ES-I3 (cell line): ENCODE measurements around the gene CBARP.
A peak's percentile ranks its signal among the peaks of the same experiment; 100 is the strongest.

Source experiments
- H3K36me3 ChIP-seq: 2 replicates; pipeline ENCODE4 v1.6.1; 2013; ENCODE audit warnings: mild to moderate bottlenecking, low read length, control low read depth, moderate library complexity; ENCODE audit not compliant: insufficient read depth
- H3K4me1 ChIP-seq: 2 replicates; pipeline ENCODE4 v1.6.1; 2013; ENCODE audit warnings: mild to moderate bottlenecking, control low read depth, low read length; ENCODE audit not compliant: insufficient read depth
- H3K9ac ChIP-seq: 2 replicates; pipeline ENCODE4 v1.6.1; 2013; ENCODE audit warnings: low read depth, mild to moderate bottlenecking, low read length, moderate library complexity
- H3K9me3 ChIP-seq: 2 replicates; pipeline ENCODE4 v1.6.1; 2013; ENCODE audit warnings: mild to moderate bottlenecking, low read length, moderate library complexity; ENCODE audit not compliant: control insufficient read depth, insufficient read depth

The CBARP gene

GRCh38 chr19:1270854-1271527 is 33.2 kb upstream of the CBARP start:
- peaks cover 24% of the 10 kb centered on the region for H3K36me3 ChIP-seq
- peaks cover 5% of the 10 kb centered on the region for H3K4me1 ChIP-seq
- H3K9ac ChIP-seq: no peak overlapping the region
- H3K9me3 ChIP-seq: no peaks in the 10 kb centered on the region

DNA sequence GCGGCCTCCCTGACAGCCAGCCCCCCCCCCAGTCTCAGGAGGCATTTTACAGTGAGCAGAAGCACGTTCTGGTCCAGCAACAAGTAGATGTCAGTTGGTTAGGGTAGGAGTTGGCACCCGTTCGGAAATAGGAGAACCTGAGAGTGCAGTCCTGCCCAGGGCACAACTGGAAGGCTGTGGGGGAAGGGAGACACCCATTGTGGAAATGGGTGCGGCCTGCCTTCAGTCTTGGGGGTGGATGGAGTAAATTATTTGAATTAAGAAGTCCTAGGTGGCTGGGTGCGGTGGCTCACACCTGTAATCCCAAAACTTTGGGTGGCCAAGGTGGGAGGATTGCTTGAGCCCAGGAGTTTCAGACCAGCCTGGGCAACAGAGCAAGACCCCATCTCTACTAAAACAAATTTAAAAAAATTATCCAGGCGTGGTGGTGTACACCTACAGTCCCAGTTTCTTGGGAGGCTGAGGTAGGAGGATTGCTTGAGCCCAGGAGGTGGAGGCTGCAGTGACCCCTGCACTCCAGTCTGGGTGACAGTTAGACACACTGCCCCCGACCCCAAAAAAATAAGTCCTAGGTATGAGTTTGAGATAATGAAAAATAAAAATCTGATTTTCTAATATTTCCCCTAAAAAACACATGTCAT is 32.5 kb upstream of the CBARP start:
- H3K36me3 ChIP-seq: peaks cover 24% of the 10 kb centered on the region
- H3K9me3 ChIP-seq: no peaks in the 10 kb centered on the region
- peaks cover 5% of the 10 kb centered on the region for H3K4me1 ChIP-seq
- peak overlapping the region; percentile 100 for H3K9ac ChIP-seq

GRCh38 chr19:1269478-1270212 is 31.8 kb upstream of the CBARP start:
- Histone ChIP-seq H3K9me3 (no peaks in the 10 kb centered on the region), H3K4me1 (peaks cover 11% of the 10 kb centered on the region), H3K36me3 (peaks cover 24% of the 10 kb centered on the region)

GRCh38 chr19:1269065-1269477 is 31.3 kb upstream of the CBARP start, which contains the start of gene CIRBP:
Gene CIRBP (plus strand): TSS chr19:1269332. CDS start chr19:1270934, 1,602 bp downstream.
- peaks cover 24% of the 10 kb centered on the region for H3K36me3 ChIP-seq
- peaks cover 13% of the 10 kb centered on the region for H3K4me1 ChIP-seq
- no peaks in the 10 kb centered on the region for H3K9me3 ChIP-seq
- peak within 1 kb of the TSS; percentile 100 for H3K9ac ChIP-seq

More at GRCh38 chr19:1269478-1270212, 31.8 kb upstream of the CBARP start:
- peak overlapping the region; percentile 100 for H3K9ac ChIP-seq

DNA sequence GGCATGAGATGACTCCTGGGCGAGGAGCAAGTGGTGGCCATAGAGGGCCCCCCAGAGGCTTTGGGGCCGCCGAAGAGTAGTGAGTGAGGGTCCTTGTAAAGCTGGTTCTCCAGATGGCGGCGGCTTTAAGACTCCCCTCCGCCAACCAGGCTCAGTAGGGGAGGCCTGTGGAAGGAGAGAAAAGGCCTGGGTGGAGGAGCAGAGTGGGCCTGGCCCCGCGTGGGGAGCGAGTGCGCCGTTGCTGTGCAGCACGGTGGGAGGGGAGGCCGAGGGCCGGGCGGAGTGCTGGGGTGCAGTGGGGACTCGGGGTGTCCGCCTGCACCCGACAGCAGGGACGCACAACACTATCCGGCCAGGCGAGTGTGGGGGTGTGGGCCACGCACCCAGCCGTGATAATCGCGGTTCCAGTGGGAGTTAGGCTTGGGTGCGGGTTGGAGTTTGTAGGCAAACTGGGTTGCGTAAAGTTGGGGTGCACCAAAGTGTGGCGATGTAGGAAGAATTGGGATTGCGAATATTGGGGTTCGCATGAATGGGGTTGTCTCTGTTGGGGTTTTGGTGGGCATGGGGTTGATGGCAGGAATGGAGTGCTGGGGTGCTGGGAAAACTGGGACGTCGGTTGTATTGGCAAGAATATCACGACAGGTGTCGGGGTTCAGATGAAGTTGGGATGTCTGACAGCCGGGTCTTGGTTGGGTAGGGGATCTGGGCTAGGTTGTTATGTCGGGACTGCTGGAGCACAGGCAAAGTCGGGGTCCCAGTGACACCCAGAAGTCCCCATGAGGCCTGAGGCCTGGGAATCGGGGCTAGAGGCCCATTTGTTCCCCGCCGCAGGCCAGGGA is 30.6 kb upstream of the CBARP start:
- Histone ChIP-seq H3K36me3 (peaks cover 24% of the 10 kb centered on the region), H3K9ac (peak overlapping the region; percentile 61; the same call in 1 of the 2 replicates), H3K9me3 (no peaks in the 10 kb centered on the region), H3K4me1 (peaks cover 13% of the 10 kb centered on the region)

DNA sequence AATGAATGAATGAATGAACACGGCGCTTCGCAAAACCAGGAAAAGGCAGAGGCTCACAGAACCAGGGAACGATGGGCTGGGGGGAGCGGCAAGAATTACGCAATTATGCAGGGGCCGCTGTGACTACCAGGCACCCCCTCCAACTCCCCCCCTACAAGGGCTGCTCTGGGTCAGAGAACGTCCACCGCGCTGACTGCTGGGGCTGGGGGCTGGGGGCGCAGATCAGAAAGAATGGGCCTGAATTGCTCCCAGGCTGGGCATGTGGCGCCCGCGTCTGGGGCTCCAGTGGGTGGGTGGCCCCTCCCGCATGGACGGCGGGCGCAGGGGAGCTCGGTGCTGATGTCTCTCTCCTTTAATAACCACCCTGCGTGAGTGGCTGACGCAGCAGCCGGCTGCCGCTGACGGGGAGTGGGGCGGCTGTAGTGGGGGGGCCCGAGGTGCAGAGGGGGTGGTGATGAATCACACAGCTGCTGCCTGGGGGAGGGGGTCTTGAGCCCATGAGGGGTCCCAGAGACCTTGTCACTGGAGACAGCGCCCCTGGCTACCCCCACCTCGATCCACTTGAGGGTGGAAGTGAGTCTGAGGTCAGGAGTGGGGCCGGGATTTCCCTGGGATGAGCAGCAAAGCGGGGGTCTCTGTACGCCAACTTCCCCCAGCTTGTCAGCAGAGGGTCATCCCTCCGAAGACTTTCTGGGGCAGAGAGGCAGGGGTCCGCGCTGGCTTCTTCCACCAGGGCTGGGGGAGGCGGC is 29.8 kb upstream of the CBARP start:
- H3K9ac ChIP-seq: peak overlapping the region; percentile 61; the same call in 1 of the 2 replicates
- H3K4me1 ChIP-seq: peaks cover 19% of the 10 kb centered on the region
- H3K36me3 ChIP-seq: peaks cover 19% of the 10 kb centered on the region
- no peaks in the 10 kb centered on the region for H3K9me3 ChIP-seq

GRCh38 chr19:1266916-1267476 is 29.2 kb upstream of the CBARP start:
- Histone ChIP-seq H3K9me3 (no peaks in the 10 kb centered on the region), H3K36me3 (peaks cover 13% of the 10 kb centered on the region), H3K9ac (peak overlapping the region; percentile 61), H3K4me1 (peaks cover 19% of the 10 kb centered on the region)

- Histone ChIP-seq H3K36me3 (peaks cover 9% of the 10 kb centered on the region), H3K4me1 (peaks cover 19% of the 10 kb centered on the region), H3K9ac (peak overlapping the region; percentile 61), H3K9me3 (no peaks in the 10 kb centered on the region)
Measured at GRCh38 chr19:1266129-1266915, 28.5 kb upstream of the CBARP start.

GRCh38 chr19:1265615-1266128 is 27.9 kb upstream of the CBARP start:
- Histone ChIP-seq H3K9ac (peak overlapping the region; percentile 50), H3K36me3 (peaks cover 3% of the 10 kb centered on the region), H3K9me3 (no peaks in the 10 kb centered on the region), H3K4me1 (peaks cover 19% of the 10 kb centered on the region)

GRCh38 chr19:1264801-1265614 is 27.2 kb upstream of the CBARP start:
- Histone ChIP-seq H3K9me3 (no peaks in the 10 kb centered on the region), H3K36me3 (no peaks in the 10 kb centered on the region; the same call in 1 of the 2 replicates), H3K4me1 (peaks cover 20% of the 10 kb centered on the region), H3K9ac (peak overlapping the region; percentile 7; the same call in 1 of the 2 replicates)

DNA sequence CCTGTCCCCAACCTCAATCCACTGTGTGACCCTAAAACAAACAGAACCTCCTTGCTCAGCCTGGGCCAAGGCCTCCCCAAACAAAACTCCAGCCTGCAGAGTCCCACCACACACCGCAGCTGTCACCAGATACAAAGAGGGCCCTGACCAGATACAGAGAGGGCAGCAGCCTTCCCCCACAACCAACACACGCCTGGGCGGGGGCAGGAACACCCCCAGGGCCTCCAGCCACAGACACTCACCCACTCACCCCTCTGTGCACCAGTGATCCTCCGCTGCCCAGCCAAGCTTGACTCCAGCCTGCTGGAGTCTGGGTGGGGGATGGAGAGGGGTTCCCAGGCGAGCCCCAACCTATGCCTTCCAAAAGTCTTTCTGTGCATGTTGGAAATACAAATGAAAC is 25.4 kb upstream of the CBARP start:
- Histone ChIP-seq H3K9me3 (no peaks in the 10 kb centered on the region), H3K4me1 (peaks cover 22% of the 10 kb centered on the region), H3K36me3 (no peaks in the 10 kb centered on the region; the same call in 1 of the 2 replicates), H3K9ac (no peak overlapping the region)
